ENCODE results near the gene GRB10.
"Not testable (repeated sequence)": the region's sequence is repeated elsewhere in the genome, so short reads cannot be mapped to it uniquely, and the experiment has no call there.

Gene GRB10

GRCh38 chr7:50781381-50782293 is 1.1 kb downstream of the GRB10 start:
- FAIRE-seq (no peak), DNase-seq (ENCODE audit: insufficient read length, low spot score) (no peak)

DNA sequence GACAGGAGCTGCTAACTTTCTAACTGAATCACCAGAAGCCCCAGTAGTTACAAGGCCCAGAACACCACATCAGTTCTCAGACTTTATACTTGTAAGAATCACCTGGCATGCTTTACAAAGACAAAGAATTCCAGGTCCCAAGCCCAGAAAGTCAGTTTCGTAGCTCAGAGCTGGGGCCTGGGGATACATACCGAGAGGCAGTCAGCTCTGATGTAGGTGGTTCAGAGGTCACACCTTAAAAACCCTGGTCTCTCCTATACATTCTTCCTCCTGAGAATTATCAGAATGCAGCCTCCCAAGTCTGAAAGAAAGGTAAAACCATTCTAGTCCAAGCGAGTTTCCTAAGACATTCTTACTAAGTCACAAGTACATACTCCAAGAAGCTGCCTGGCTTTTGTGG is 2.3 kb downstream of the GRB10 start:
- DNase-seq (ENCODE audit: insufficient read length, low spot score) (no peak), FAIRE-seq (no peak)

DNA sequence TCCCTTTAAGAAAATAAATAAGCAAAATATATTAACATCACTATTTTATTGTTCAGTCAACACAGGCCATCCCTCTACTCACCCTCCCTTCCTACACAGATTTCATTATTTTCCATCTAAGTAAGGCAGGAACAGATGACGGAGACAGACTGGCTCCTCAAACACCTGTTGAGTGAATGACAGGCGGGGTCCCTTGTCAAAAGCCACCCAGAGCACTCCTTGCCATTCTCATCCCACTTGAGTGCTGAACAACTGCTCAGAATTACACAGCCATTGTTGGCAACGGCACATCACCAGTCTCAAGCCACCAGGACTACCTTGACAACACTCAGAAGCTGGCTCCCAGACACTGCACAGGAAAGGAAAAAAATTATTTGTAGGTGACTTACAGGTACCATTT is 3.3 kb downstream of the GRB10 start:
- no peak for FAIRE-seq
- no peak for DNase-seq (ENCODE audit: insufficient read length, low spot score)

- FAIRE-seq (no peak), DNase-seq (ENCODE audit: insufficient read length, low spot score) (no peak)
Measured at GRCh38 chr7:50778189-50778588, 4.5 kb downstream of the GRB10 start.

DNA sequence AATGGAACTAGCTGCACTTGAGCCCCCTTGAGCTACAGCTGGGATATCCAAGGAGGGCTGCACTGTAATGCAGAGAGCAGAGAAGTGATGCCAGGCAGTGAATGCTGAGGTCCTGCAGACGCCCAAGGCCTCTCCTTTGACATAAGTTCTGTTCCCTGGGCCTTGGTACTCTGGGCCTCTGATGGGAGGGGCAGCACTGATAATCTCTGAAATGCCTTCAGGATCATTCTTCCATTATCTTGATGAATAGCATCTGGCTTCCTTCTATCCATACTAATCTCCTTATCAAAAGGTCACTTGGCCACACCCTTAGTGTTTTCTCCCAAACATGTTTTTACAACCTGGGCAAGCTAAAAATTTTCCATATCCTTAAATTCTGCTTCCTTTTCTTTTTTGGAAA is 6.9 kb downstream of the GRB10 start:
- FAIRE-seq = no peak
- no peak for DNase-seq (ENCODE audit: insufficient read length, low spot score)

DNA sequence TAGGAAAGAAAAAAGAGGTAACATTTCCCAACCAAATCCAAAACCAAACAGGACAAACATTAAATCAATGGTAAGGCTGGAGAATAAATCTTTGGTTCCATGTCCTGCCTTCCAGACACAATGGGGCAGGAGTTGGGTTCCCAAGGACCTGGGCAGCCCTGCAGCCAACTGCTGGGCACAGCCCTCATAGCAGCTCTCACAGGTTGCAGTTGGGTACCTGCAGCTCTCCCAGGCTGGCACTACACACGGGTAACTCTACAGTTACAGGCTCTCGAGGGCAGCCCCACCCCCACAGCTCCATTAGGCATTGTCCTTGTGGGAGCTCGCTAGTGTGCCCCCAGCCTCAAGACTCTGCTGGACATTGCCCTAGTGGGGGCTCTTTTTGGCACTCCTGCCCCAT is 7.5 kb downstream of the GRB10 start:
- FAIRE-seq = no peak
- no peak for DNase-seq (ENCODE audit: insufficient read length, low spot score)

DNA sequence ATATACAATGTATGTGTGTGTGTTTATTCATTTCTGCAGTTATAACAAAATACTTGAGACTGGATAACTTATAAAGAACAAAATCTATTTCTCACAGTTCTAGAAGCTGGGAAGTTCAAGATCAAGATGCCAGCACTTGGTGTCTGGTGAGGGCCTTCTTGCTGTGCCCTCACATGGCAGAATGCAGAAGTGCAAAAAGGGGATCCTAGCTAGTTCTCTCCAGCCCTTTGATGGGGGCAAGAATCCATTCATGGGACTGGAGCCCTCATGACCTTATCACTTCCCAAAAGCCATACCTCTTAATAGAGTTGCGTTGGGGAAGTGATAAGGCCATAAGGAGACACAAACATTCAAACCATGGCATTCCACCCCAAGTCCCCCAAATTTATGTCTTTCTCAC is 8.4 kb downstream of the GRB10 start:
- no peak for DNase-seq (ENCODE audit: insufficient read length, low spot score)
- no peak for FAIRE-seq

DNA sequence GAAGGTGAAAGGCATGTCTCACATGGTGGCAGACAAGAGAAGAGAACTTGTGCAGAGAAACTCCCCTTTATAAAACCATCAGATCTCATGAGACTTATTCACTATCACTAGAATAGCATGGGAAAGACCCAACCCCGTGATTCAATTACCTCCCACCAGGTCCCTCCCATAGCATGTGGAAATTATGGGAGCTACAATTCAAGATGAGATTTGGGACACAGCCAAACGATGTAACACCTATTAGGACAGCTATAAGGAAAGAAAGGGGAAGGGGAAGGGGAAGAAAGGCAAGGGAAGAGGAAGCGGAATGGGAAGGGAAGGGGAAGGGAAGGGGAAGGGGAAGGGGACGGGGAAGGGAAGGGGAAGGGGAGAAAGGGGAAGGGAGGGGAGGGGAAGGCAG is 9.6 kb downstream of the GRB10 start:
- DNase-seq (ENCODE audit: insufficient read length, low spot score); FAIRE-seq: not testable (repeated sequence)

DNA sequence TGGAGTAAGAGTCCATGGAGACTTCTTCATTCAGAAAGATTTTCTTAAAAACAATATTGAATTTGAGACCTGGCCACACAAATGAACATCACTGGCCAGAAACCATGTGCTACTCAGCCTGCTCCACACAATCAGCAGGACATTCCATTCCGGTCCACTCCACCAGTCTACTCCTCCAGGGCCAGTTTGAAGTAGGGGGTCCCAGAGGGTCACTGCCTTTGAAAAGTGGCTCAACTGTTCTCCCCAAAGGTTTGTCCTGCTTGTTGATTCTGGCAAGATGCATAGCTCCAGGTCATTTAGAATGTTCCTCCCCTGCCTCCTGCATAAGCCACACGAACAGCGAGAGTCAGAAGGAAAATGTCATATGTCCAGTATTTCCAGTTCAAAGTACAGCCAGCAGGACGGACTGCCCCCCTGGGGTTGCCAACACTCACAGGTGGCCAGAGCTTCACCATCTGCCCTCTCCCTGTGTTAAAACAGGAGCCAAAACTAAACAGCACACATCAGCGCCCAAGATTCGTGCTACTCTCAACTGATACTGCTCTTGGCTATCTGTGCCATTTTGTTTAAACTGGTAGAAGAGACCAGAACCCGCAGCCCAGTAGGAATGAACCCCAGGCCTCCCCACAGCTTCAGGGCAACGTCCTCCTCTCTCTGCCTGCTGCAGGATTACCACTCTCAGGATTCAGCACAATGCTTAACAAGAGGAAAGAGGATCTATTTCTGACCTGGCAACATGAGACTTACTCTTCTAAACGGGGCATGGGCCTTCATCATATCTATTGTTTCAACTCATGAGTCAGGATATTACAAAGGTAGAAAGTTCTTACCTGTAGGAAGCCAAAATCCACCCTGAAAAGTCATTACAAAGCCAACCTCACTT is 11.3 kb downstream of the GRB10 start:
- no peak for DNase-seq (ENCODE audit: insufficient read length, low spot score)
- FAIRE-seq = no peak

- FAIRE-seq = no peak
- DNase-seq (ENCODE audit: insufficient read length, low spot score) = no peak
Measured at GRCh38 chr7:50768485-50769474, 13.9 kb downstream of the GRB10 start.

DNA sequence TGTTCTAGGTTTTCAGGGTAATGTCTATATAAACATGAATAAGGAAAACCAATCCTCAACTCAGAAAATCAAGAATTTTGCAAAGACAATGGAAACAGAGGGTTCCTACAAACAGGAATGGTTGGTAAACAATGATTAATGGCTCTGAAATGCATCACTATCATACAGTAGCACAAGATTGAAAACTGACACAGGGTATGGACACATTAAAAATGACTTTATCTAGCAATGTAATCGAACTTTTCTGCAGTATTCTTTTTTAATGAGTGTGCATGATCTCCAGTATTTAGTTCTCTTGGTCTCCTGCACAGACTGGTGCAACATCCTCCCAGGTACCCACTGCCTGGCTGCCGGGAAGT is 15.9 kb downstream of the GRB10 start:
- no peak for FAIRE-seq
- DNase-seq (ENCODE audit: insufficient read length, low spot score) = no peak

GRCh38 chr7:50766106-50766848 is 16.4 kb downstream of the GRB10 start:
- DNase-seq (ENCODE audit: insufficient read length, low spot score) (no peak), FAIRE-seq (no peak)

GRCh38 chr7:50762337-50762736 is 20.4 kb downstream of the GRB10 start:
- DNase-seq (ENCODE audit: insufficient read length, low spot score) = no peak
- FAIRE-seq = no peak

DNA sequence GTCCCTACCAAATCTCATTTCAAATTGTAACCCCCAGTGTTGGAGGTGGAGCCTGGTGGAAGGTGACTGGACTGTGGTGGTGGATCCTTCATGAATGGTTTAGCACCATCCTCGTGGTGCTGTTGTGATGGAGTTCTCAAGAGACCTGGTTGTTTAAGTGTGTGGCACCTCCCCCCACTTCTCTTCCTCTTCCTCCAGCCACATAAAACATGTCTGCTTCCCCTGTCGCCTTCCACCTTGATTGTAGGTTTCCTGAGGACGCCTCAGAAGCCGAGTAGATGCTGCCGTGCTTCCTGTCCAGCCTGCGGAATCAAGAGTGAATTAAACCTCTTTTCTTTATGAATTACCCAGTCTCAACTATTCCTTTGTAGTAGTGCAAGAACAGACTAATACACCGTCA is 21.0 kb downstream of the GRB10 start:
- FAIRE-seq = no peak

GRCh38 chr7:50757703-50758390 is 24.8 kb downstream of the GRB10 start:
- no peak for FAIRE-seq

More for the DNA sequence above, 21.0 kb downstream of the GRB10 start:
- DNase-seq (ENCODE audit: insufficient read length, low spot score) = no peak

GRCh38 chr7:50756180-50756579 is 26.5 kb downstream of the GRB10 start:
- no peak for FAIRE-seq

More at GRCh38 chr7:50757703-50758390, 24.8 kb downstream of the GRB10 start:
- no peak for DNase-seq (ENCODE audit: insufficient read length, low spot score)

DNA sequence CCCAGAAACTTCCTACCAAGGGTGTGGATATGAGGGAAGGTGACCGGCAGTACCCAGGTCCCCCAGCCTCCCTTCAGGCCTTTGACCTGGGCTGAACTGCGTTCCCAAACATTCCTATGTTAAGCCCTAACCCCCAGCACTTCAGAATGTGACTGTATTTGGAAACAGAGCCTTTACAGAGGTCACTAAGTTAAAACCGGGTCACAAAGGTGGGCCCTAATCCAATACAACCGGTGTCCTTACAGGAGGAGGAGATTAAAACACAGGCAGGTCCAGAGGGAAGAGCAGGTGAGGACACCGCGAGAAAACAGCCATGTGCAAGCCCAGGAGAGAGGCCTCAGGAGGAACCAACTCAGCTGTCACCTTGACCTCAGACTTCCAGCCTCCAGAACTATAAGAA is 28.0 kb downstream of the GRB10 start:
- FAIRE-seq = no peak

More at GRCh38 chr7:50756180-50756579, 26.5 kb downstream of the GRB10 start:
- DNase-seq (ENCODE audit: insufficient read length, low spot score) = no peak

GRCh38 chr7:50754241-50754640 is 28.5 kb downstream of the GRB10 start:
- no peak for FAIRE-seq
- no peak for DNase-seq (ENCODE audit: insufficient read length, low spot score)

More for the DNA sequence above, 28.0 kb downstream of the GRB10 start:
- DNase-seq (ENCODE audit: insufficient read length, low spot score) = no peak

GRCh38 chr7:50752422-50752821 is 30.3 kb downstream of the GRB10 start:
- DNase-seq (ENCODE audit: insufficient read length, low spot score) (no peak), FAIRE-seq (no peak)
